ENCODE data around the gene PARVG. TPM values are rescaled to one million over a fixed set of nuclear protein-coding genes. Genes with fewer than 3 reads are reported as not detected.
A peak's percentile ranks its signal among the peaks of the same experiment; 100 is the strongest.

The PARVG gene
- total RNA-seq, 4 donors from 2014 or later, result 18.4 to 304 (median 33.8) TPM

GRCh38 chr22:44179989-44180705 lies 578 bp upstream of the PARVG start:
- TF ChIP-seq POLR2A (IDR thresholded peaks at IDR 0.05) (no peak), CTCF (IDR thresholded peaks at IDR 0.05) (no peak)
- Histone ChIP-seq H3K4me1 (peaks cover 0 to 4% (median 0%) of the 10 kb centered on the region in 4 donors), H3K4me3 (no peak overlapping the region), H3K9me3 (no peaks in the 10 kb centered on the region), H3K36me3 (no peaks in the 10 kb centered on the region), H3K27ac (peak overlapping the region in 1 of 4 donors; percentile 93), H3K27me3 (no peaks in the 10 kb centered on the region)
- no peak for DNase-seq

GRCh38 chr22:44181033-44181911 lies 547 bp downstream of the PARVG start:
- TF ChIP-seq POLR2A (IDR thresholded peaks at IDR 0.05) (no peak), CTCF (IDR thresholded peaks at IDR 0.05) (no peak)
- peak; percentile 52 to 80 (median 75) for DNase-seq
- H3K9me3 ChIP-seq, result no peaks in the 10 kb centered on the region
- peak overlapping the region; percentile 49 to 64 (median 54) for H3K4me3 ChIP-seq
- no peaks in the 10 kb centered on the region for H3K36me3 ChIP-seq
- peaks cover 0 to 4% (median 0%) of the 10 kb centered on the region in 4 donors for H3K4me1 ChIP-seq
- H3K27me3 ChIP-seq, result no peaks in the 10 kb centered on the region
- peak overlapping the region; percentile 74 to 93 (median 81) for H3K27ac ChIP-seq

- peak overlapping the region; percentile 74 to 93 (median 81) for H3K27ac ChIP-seq
These were observed 1.3 kb downstream of the PARVG start for GRCh38 chr22:44181912-44182587.

GRCh38 chr22:44182588-44183286 lies 2.0 kb downstream of the PARVG start:
- Histone ChIP-seq H3K4me1 (peaks cover 0 to 4% (median 0%) of the 10 kb centered on the region in 4 donors), H3K36me3 (no peaks in the 10 kb centered on the region), H3K4me3 (peak overlapping the region; percentile 49 to 64 (median 54)), H3K9me3 (no peaks in the 10 kb centered on the region), H3K27ac (peak overlapping the region; percentile 74 to 93 (median 81)), H3K27me3 (no peaks in the 10 kb centered on the region)
- no peak for TF ChIP-seq CTCF (IDR thresholded peaks at IDR 0.05)
- no peak for TF ChIP-seq POLR2A (IDR thresholded peaks at IDR 0.05)
- peak in 2 of 3 donors; percentile 82 to 87 for DNase-seq

More at GRCh38 chr22:44181912-44182587, 1.3 kb downstream of the PARVG start:
- Histone ChIP-seq H3K27me3 (no peaks in the 10 kb centered on the region), H3K4me3 (peak overlapping the region; percentile 49 to 64 (median 54)), H3K9me3 (no peaks in the 10 kb centered on the region), H3K36me3 (no peaks in the 10 kb centered on the region), H3K4me1 (peaks cover 0 to 4% (median 0%) of the 10 kb centered on the region in 4 donors)
- TF ChIP-seq POLR2A (IDR thresholded peaks at IDR 0.05), result no peak
- DNase-seq, result no peak

- H3K27ac ChIP-seq, result peak overlapping the region in 1 of 4 donors; percentile 93
- H3K27me3 ChIP-seq, result no peaks in the 10 kb centered on the region
- TF ChIP-seq POLR2A (IDR thresholded peaks at IDR 0.05), result no peak
- no peak for TF ChIP-seq CTCF (IDR thresholded peaks at IDR 0.05)
- no peaks in the 10 kb centered on the region for H3K36me3 ChIP-seq
- peak overlapping the region in 2 of 4 donors; percentile 49 to 64 for H3K4me3 ChIP-seq
- no peak for DNase-seq
- peaks cover 0 to 4% (median 0%) of the 10 kb centered on the region in 4 donors for H3K4me1 ChIP-seq
- H3K9me3 ChIP-seq, result no peaks in the 10 kb centered on the region
These were observed 2.5 kb downstream of the PARVG start for GRCh38 chr22:44183287-44183588.
